WTC11 (cell line): ENCODE results near the gene ATPAF1. TPM values are rescaled to one million over a fixed set of nuclear protein-coding genes. Genes with fewer than 3 reads are reported as not detected.

ENCODE experiments used
- ATF1 ChIP-seq: sonication (generic); formaldehyde crosslinking; IDR thresholded peaks from 2 replicates; pipeline ENCODE4 v1.8.1; 2023; ENCODE audit warnings: mild to moderate bottlenecking, moderate library complexity, missing genetic modification reagents
- CBFB ChIP-seq: sonication (generic); formaldehyde crosslinking; IDR thresholded peaks from 2 replicates; pipeline ENCODE4 v1.8.1; 2022; ENCODE audit warnings: mild to moderate bottlenecking, low read depth, missing genetic modification reagents
- CREB1 ChIP-seq: sonication (generic); formaldehyde crosslinking; IDR thresholded peaks from 2 replicates; pipeline ENCODE4 v1.8.0; 2023; ENCODE audit warnings: mild to moderate bottlenecking, missing genetic modification reagents
- CREM ChIP-seq: sonication (generic); formaldehyde crosslinking; IDR thresholded peaks from 2 replicates; pipeline ENCODE4 v1.8.1; 2022; ENCODE audit warnings: mild to moderate bottlenecking, missing genetic modification reagents, moderate library complexity
- EMX1 ChIP-seq: fragments of 250-450 bp; sonication (Bioruptor Pico); IDR thresholded peaks from 2 replicates; pipeline ENCODE4 v1.8.0; 2021; ENCODE audit warnings: mild to moderate bottlenecking
- ESRRA ChIP-seq: sonication (generic); formaldehyde crosslinking; IDR thresholded peaks from 2 replicates; pipeline ENCODE4 v1.8.1; 2022; ENCODE audit warnings: mild to moderate bottlenecking, missing genetic modification reagents, borderline replicate concordance
- GABPB1 ChIP-seq: sonication (generic); formaldehyde crosslinking; IDR thresholded peaks from 2 replicates; pipeline ENCODE4 v1.8.1; 2023; ENCODE audit warnings: mild to moderate bottlenecking, missing genetic modification reagents
- GTF2I ChIP-seq: fragments of 250-450 bp; sonication (Bioruptor Pico); conservative IDR thresholded peaks from 2 replicates; pipeline ENCODE4 v1.4.0; 2021; ENCODE audit warnings: mild to moderate bottlenecking
- IRF1 ChIP-seq: sonication (generic); formaldehyde crosslinking; IDR thresholded peaks from 2 replicates; pipeline ENCODE4 v1.8.0; 2023; ENCODE audit warnings: missing genetic modification reagents
- JAZF1 ChIP-seq: fragments of 250-450 bp; sonication (Bioruptor Pico); IDR thresholded peaks from 2 replicates; pipeline ENCODE4 v1.9.0; 2021; ENCODE audit warnings: moderate library complexity, mild to moderate bottlenecking, inconsistent platforms
- MXD4 ChIP-seq: fragments of 250-450 bp; sonication (Bioruptor Pico); IDR thresholded peaks from 2 replicates; pipeline ENCODE4 v1.8.0; 2021; ENCODE audit warnings: mild to moderate bottlenecking, moderate library complexity, borderline replicate concordance
- NR1H2 ChIP-seq: sonication (generic); formaldehyde crosslinking; IDR thresholded peaks from 2 replicates; pipeline ENCODE4 v1.9.0; 2021; ENCODE audit warnings: mild to moderate bottlenecking, moderate library complexity, missing genetic modification reagents
- NR2C2 ChIP-seq: sonication (generic); formaldehyde crosslinking; IDR thresholded peaks from 2 replicates; pipeline ENCODE4 v1.8.0; 2022; ENCODE audit warnings: mild to moderate bottlenecking, missing genetic modification reagents
- NR3C1 ChIP-seq: sonication (generic); formaldehyde crosslinking; conservative IDR thresholded peaks from 2 replicates; pipeline ENCODE4 v1.8.1; 2023; ENCODE audit warnings: low read depth, mild to moderate bottlenecking, missing genetic modification reagents
- OVOL2 ChIP-seq: fragments of 250-450 bp; sonication (Bioruptor Pico); IDR thresholded peaks from 2 replicates; pipeline ENCODE4 v1.9.0; 2021; ENCODE audit warnings: mild to moderate bottlenecking, borderline replicate concordance
- PRRX2 ChIP-seq: fragments of 250-450 bp; sonication (Bioruptor Pico); IDR thresholded peaks from 2 replicates; pipeline ENCODE4 v1.8.0; 2021; ENCODE audit warnings: mild to moderate bottlenecking
- SMAD3 ChIP-seq: sonication (generic); formaldehyde crosslinking; IDR thresholded peaks from 2 replicates; pipeline ENCODE4 v1.8.0; 2022; ENCODE audit warnings: missing genetic modification reagents, mild to moderate bottlenecking, borderline replicate concordance
- SMAD4 ChIP-seq: sonication (generic); formaldehyde crosslinking; IDR thresholded peaks from 2 replicates; pipeline ENCODE4 v1.8.0; 2022; ENCODE audit warnings: mild to moderate bottlenecking, missing genetic modification reagents
- SP1 ChIP-seq: sonication (generic); formaldehyde crosslinking; conservative IDR thresholded peaks from 2 replicates; pipeline ENCODE4 v1.8.1; 2022; ENCODE audit warnings: missing genetic modification reagents
- TCF7 ChIP-seq: sonication (generic); formaldehyde crosslinking; IDR thresholded peaks from 2 replicates; pipeline ENCODE4 v1.8.0; 2022; ENCODE audit warnings: mild to moderate bottlenecking, low read depth, missing genetic modification reagents, moderate library complexity
- TP53 ChIP-seq: sonication (generic); formaldehyde crosslinking; IDR thresholded peaks from 2 replicates; pipeline ENCODE4 v1.8.1; 2023; ENCODE audit warnings: mild to moderate bottlenecking, missing genetic modification reagents
- ZMAT4 ChIP-seq: fragments of 250-450 bp; sonication (Bioruptor Pico); IDR thresholded peaks from 2 replicates; pipeline ENCODE4 v1.9.0; 2021; ENCODE audit warnings: mild to moderate bottlenecking
- ZNF263 ChIP-seq: sonication (generic); formaldehyde crosslinking; IDR thresholded peaks from 2 replicates; pipeline ENCODE4 v1.8.1; 2022; ENCODE audit warnings: low read depth, mild to moderate bottlenecking, moderate library complexity, missing genetic modification reagents
- ZNF317 ChIP-seq: sonication (generic); formaldehyde crosslinking; IDR thresholded peaks from 2 replicates; pipeline ENCODE4 v1.8.1; 2023; ENCODE audit warnings: low read depth, mild to moderate bottlenecking, moderate library complexity, missing genetic modification reagents, borderline replicate concordance
- ZNF416 ChIP-seq: fragments of 250-450 bp; sonication (Bioruptor Pico); IDR thresholded peaks from 2 replicates; pipeline ENCODE4 v1.9.0; 2021; ENCODE audit warnings: mild to moderate bottlenecking, inconsistent platforms
- ZNF532 ChIP-seq: fragments of 250-450 bp; sonication (Bioruptor Pico); IDR thresholded peaks from 2 replicates; pipeline ENCODE4 v1.9.0; 2021; ENCODE audit warnings: mild to moderate bottlenecking, borderline replicate concordance
- total RNA-seq: library from RNA; stranded (reverse); gene quantifications from 3 replicates; pipeline ENCODE4 v1.2.3, GENCODE V29; 2021
- TF ChIP-seq, protein P1 (sequence below): sonication (generic); formaldehyde crosslinking; IDR thresholded peaks from 2 replicates; pipeline ENCODE4 v1.8.0; 2022; ENCODE audit warnings: mild to moderate bottlenecking, missing genetic modification reagents
- TF ChIP-seq, protein P2 (sequence below): sonication (generic); formaldehyde crosslinking; IDR thresholded peaks from 2 replicates; pipeline ENCODE4 v1.8.0; 2022; ENCODE audit warnings: mild to moderate bottlenecking, missing genetic modification reagents
- TF ChIP-seq, protein P3 (sequence below): sonication (generic); formaldehyde crosslinking; IDR thresholded peaks from 2 replicates; pipeline ENCODE4 v1.8.1; 2023; ENCODE audit warnings: mild to moderate bottlenecking, moderate library complexity, missing genetic modification reagents
- TF ChIP-seq, protein P4 (sequence below): sonication (generic); formaldehyde crosslinking; conservative IDR thresholded peaks from 2 replicates; pipeline ENCODE4 v1.8.1; 2022; ENCODE audit warnings: mild to moderate bottlenecking, missing genetic modification reagents

Gene ATPAF1
- total RNA-seq, 1 experiment from 2014 or later = 35.7 TPM

GRCh38 chr1:46667782-46668760 lies at the start of gene ATPAF1 (continued):
- TF ChIP-seq ZNF532 = no peak; the same call in 1 of the 2 replicates
- TF ChIP-seq JAZF1 (CRISPR knock-in tag) = no peak
- no peak for TF ChIP-seq MXD4 (CRISPR knock-in tag)
- TF ChIP-seq NR3C1 = no peak
- TF ChIP-seq, protein P1, sequence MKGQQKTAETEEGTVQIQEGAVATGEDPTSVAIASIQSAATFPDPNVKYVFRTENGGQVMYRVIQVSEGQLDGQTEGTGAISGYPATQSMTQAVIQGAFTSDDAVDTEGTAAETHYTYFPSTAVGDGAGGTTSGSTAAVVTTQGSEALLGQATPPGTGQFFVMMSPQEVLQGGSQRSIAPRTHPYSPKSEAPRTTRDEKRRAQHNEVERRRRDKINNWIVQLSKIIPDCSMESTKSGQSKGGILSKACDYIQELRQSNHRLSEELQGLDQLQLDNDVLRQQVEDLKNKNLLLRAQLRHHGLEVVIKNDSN (CRISPR knock-in tag) = no peak
- TF ChIP-seq GABPB1 (CRISPR knock-in tag) = no peak
- TF ChIP-seq, protein P2, sequence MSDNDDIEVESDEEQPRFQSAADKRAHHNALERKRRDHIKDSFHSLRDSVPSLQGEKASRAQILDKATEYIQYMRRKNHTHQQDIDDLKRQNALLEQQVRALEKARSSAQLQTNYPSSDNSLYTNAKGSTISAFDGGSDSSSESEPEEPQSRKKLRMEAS (CRISPR knock-in tag) = peak; percentile 73; the same call in 1 of the 2 replicates
- TF ChIP-seq ATF1 = no peak
- TF ChIP-seq NR2C2 (CRISPR knock-in tag) = no peak
- TF ChIP-seq PRRX2 (CRISPR knock-in tag) = no peak
- TF ChIP-seq OVOL2 = no peak
- no peak for TF ChIP-seq ZNF263
- TF ChIP-seq ZMAT4 = no peak
- TF ChIP-seq, protein P3, sequence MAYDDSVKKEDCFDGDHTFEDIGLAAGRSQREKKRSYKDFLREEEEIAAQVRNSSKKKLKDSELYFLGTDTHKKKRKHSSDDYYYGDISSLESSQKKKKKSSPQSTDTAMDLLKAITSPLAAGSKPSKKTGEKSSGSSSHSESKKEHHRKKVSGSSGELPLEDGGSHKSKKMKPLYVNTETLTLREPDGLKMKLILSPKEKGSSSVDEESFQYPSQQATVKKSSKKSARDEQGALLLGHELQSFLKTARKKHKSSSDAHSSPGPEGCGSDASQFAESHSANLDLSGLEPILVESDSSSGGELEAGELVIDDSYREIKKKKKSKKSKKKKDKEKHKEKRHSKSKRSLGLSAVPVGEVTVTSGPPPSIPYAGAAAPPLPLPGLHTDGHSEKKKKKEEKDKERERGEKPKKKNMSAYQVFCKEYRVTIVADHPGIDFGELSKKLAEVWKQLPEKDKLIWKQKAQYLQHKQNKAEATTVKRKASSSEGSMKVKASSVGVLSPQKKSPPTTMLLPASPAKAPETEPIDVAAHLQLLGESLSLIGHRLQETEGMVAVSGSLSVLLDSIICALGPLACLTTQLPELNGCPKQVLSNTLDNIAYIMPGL = no peak
- TF ChIP-seq SP1 (CRISPR knock-in tag) = peak; percentile 81
- peak; percentile 87 for TF ChIP-seq TP53
- TF ChIP-seq GTF2I (CRISPR knock-in tag) = no peak
- no peak for TF ChIP-seq ESRRA (CRISPR knock-in tag)
- TF ChIP-seq CREM = peak; percentile 51; the same call in 1 of the 2 replicates
- TF ChIP-seq CBFB (CRISPR knock-in tag) = peak; percentile 81; the same call in 1 of the 2 replicates
- no peak for TF ChIP-seq ZNF317 (CRISPR knock-in tag)
- no peak for TF ChIP-seq NR1H2 (CRISPR knock-in tag)
- TF ChIP-seq CREB1 (CRISPR knock-in tag) = no peak
- TF ChIP-seq SMAD4 (CRISPR knock-in tag) = no peak
- TF ChIP-seq ZNF416 (CRISPR knock-in tag) = peak; percentile 81; the same call in 1 of the 2 replicates
- TF ChIP-seq, protein P4, sequence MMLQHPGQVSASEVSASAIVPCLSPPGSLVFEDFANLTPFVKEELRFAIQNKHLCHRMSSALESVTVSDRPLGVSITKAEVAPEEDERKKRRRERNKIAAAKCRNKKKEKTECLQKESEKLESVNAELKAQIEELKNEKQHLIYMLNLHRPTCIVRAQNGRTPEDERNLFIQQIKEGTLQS (CRISPR knock-in tag) = no peak
- TF ChIP-seq TCF7 (CRISPR knock-in tag) = no peak
- no peak; the same call in 1 of the 2 replicates for TF ChIP-seq IRF1
- TF ChIP-seq SMAD3 (CRISPR knock-in tag) = no peak
- TF ChIP-seq EMX1 (CRISPR knock-in tag) = no peak
